Measurements from ENCODE around the gene KRTAP10-7. TPM values are rescaled to one million over a fixed set of nuclear protein-coding genes. Genes with fewer than 3 reads are reported as not detected.
"Not testable (repeated sequence)": the region's sequence is repeated elsewhere in the genome, so short reads cannot be mapped to it uniquely, and the experiment has no call there.

Gene KRTAP10-7
- total RNA-seq, 1 experiment from 2014 or later, result not detected

DNA sequence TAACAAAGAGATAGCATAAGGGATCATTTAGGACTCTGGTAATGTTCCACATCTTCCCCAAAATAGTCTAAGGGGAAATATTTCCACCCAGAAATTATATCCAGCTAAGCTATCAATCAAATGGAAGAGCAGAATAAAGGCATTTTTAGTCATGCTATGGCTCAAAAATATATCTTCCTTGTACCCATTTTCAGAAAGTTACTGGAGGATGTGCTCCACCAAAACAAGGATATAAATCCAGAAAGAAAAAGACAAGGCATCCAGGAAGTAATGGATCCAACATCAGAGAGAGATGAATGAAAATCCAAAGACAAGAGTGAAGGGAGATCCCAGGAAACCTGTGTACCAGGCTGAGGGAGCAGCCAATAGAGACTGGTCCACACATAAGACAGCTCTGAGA, 8.8 kb downstream of the KRTAP10-7 start:
- H2BK12ac ChIP-seq (ENCODE audit: insufficient read length, low read depth, low read length), result no peak overlapping the region
- H4K91ac ChIP-seq (ENCODE audit: insufficient read length, low read depth, low read length), result no peak overlapping the region
- no peak overlapping the region for H4K5ac ChIP-seq (ENCODE audit: insufficient read length, low read depth, low read length)
- H3K27ac ChIP-seq (ENCODE audit: insufficient read length, low read depth, low read length), result no peak overlapping the region
- no peaks in the 10 kb centered on the region for H3K23me2 ChIP-seq (ENCODE audit: insufficient read length, low read depth, low read length, poor library complexity, severe bottlenecking)
- Mint-ChIP-seq H3K9me3 (peaks cover 33 to 39% of the 10 kb centered on the region in 2 experiments), H3K4me3 (no peak overlapping the region), H3K4me1 (no peaks in the 10 kb centered on the region), H3K27ac (no peak overlapping the region), H3K27me3 (ENCODE audit: low read depth) (peaks cover 11% of the 10 kb centered on the region), H3K36me3 (ENCODE audit: insufficient read depth in 1 of 3, low read depth in 3 of 3) (peaks cover 8 to 26% (median 21%) of the 10 kb centered on the region in 3 experiments)
- H2BK5ac ChIP-seq (ENCODE audit: insufficient read length, low read length), result no peak overlapping the region
- no peak for TF ChIP-seq CTCF (conservative IDR thresholded peaks at IDR 0.05)
- H3K79me1 ChIP-seq (ENCODE audit: insufficient read depth, low read depth, low read length, poor library complexity, severe bottlenecking), result no peaks in the 10 kb centered on the region
- no peak overlapping the region for H3K14ac ChIP-seq (ENCODE audit: insufficient read depth, low read length)
- H3K4ac ChIP-seq (ENCODE audit: low read depth, low read length), result no peak overlapping the region
- H2BK15ac ChIP-seq (ENCODE audit: low read depth, low read length), result no peak overlapping the region
- H4K8ac ChIP-seq (replicated peaks; ENCODE audit: insufficient read length, low read depth, low read length), result no peak overlapping the region
- H3T11ph ChIP-seq (ENCODE audit: low read length), result no peak overlapping the region
- no peak overlapping the region for H2AK5ac ChIP-seq (ENCODE audit: insufficient read length, low read length)
- H2BK120ac ChIP-seq (ENCODE audit: low read depth, low read length, poor library complexity, severe bottlenecking), result no peak overlapping the region
- H3K4me2 ChIP-seq (ENCODE audit: insufficient read depth, insufficient read length, low read length), result no peak overlapping the region
- no peaks in the 10 kb centered on the region for H3K27me3 ChIP-seq (ENCODE audit: insufficient read depth, low read length)
- H2BK20ac ChIP-seq (ENCODE audit: low read depth, low read length, poor library complexity, severe bottlenecking), result no peak overlapping the region
- no peak overlapping the region for H3K56ac ChIP-seq (ENCODE audit: insufficient read length, low read depth, low read length)
- no peak for DNase-seq
- no peak overlapping the region for H3K18ac ChIP-seq (ENCODE audit: insufficient read length, low read depth, low read length)
- H3K23ac ChIP-seq (ENCODE audit: insufficient read length, low read depth, low read length), result no peak overlapping the region
- H3K9ac ChIP-seq (ENCODE audit: extremely low read depth, insufficient read length, low read length), result no peak overlapping the region
- no peaks in the 10 kb centered on the region for H3K79me2 ChIP-seq (ENCODE audit: insufficient read depth, low read length)
- no peaks in the 10 kb centered on the region for H4K20me1 ChIP-seq (ENCODE audit: control insufficient read depth, insufficient read depth, insufficient read length)
- no peaks in the 10 kb centered on the region for H3K4me1 ChIP-seq (ENCODE audit: insufficient read depth, low read length)
- H2AFZ ChIP-seq (ENCODE audit: low read length), result no peak overlapping the region
- peaks cover 9% of the 10 kb centered on the region for H3K9me3 ChIP-seq (ENCODE audit: control insufficient read depth, low read depth, low read length)

DNA sequence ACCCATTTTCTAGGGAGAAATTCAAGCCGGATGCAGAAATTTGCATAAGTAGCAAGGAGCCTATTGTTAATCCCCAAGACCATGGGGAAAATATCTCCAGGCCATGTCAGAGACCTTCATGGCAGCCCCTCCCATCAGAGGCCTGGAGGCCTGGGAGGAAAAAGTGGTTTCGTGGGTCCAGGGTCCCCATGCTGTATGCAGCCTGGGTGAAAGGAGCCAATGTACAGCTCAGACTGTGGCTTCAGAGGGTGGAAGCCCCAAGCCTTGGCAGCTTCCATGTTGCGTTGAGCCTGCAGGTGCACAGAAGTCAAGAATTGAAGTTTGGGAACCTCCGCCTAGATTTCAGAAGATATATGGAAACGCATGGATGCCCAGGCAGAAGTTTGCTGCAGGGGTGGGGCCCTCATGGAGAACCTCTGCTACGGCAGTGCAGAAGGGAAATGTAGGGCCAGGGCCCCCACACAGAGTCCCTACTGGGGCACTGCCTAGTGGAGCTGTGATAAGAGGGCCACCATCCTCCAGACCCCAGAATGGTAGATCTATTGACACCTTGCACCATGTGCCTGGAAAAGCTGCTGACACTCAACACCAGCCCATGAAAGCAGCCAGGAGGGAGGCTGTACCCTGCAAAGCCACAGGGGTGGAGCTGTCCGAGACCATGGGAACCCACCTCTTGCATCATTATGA, 9.9 kb downstream of the KRTAP10-7 start:
- not testable (repeated sequence) for H3K4me3 Mint-ChIP-seq; H2BK15ac ChIP-seq (ENCODE audit: low read depth, low read length); H3K23ac ChIP-seq (ENCODE audit: insufficient read length, low read depth, low read length); H4K20me1 ChIP-seq (ENCODE audit: control insufficient read depth, insufficient read depth, insufficient read length); H3K9ac ChIP-seq (ENCODE audit: extremely low read depth, insufficient read length, low read length); H3K4me2 ChIP-seq (ENCODE audit: insufficient read depth, insufficient read length, low read length); H2AFZ ChIP-seq (ENCODE audit: low read length); H3K4me1 Mint-ChIP-seq; H3K27me3 ChIP-seq (ENCODE audit: insufficient read depth, low read length); H2BK120ac ChIP-seq (ENCODE audit: low read depth, low read length, poor library complexity, severe bottlenecking); H2BK12ac ChIP-seq (ENCODE audit: insufficient read length, low read depth, low read length); DNase-seq; H4K5ac ChIP-seq (ENCODE audit: insufficient read length, low read depth, low read length); H3K18ac ChIP-seq (ENCODE audit: insufficient read length, low read depth, low read length); H3K79me2 ChIP-seq (ENCODE audit: insufficient read depth, low read length); H4K8ac ChIP-seq (replicated peaks; ENCODE audit: insufficient read length, low read depth, low read length); H2BK5ac ChIP-seq (ENCODE audit: insufficient read length, low read length); H4K91ac ChIP-seq (ENCODE audit: insufficient read length, low read depth, low read length); H3K14ac ChIP-seq (ENCODE audit: insufficient read depth, low read length); H3K27ac ChIP-seq (ENCODE audit: insufficient read length, low read depth, low read length); H2BK20ac ChIP-seq (ENCODE audit: low read depth, low read length, poor library complexity, severe bottlenecking); H3K4me1 ChIP-seq (ENCODE audit: insufficient read depth, low read length); H2AK5ac ChIP-seq (ENCODE audit: insufficient read length, low read length); H3K56ac ChIP-seq (ENCODE audit: insufficient read length, low read depth, low read length); H3K23me2 ChIP-seq (ENCODE audit: insufficient read length, low read depth, low read length, poor library complexity, severe bottlenecking); H3K9me3 ChIP-seq (ENCODE audit: control insufficient read depth, low read depth, low read length); H3K27me3 Mint-ChIP-seq (ENCODE audit: low read depth); H3K27ac Mint-ChIP-seq; H3K79me1 ChIP-seq (ENCODE audit: insufficient read depth, low read depth, low read length, poor library complexity, severe bottlenecking); H3T11ph ChIP-seq (ENCODE audit: low read length); H3K4ac ChIP-seq (ENCODE audit: low read depth, low read length)
- H3K36me3 Mint-ChIP-seq (ENCODE audit: insufficient read depth in 1 of 3, low read depth in 3 of 3), result peaks cover 8 to 26% (median 21%) of the 10 kb centered on the region in 3 experiments
- no CpG with 5 or more reads among the region's 7 CpGs for WGBS (ENCODE audit: extremely low coverage, insufficient read length, low lambda C conversion rate)
- H3K9me3 Mint-ChIP-seq, result peaks cover 33 to 39% of the 10 kb centered on the region in 2 experiments

Measured in H9 (cell line).